Measurements from ENCODE around the gene MYO1E. TPM values are rescaled to one million over a fixed set of nuclear protein-coding genes. Genes with fewer than 3 reads are reported as not detected.
"Not testable (repeated sequence)": the region's sequence is repeated elsewhere in the genome, so short reads cannot be mapped to it uniquely, and the experiment has no call there.

The MYO1E gene
- total and polyA plus RNA-seq, 7 donors = 20.6 to 92.2 (median 32.1) TPM

DNA sequence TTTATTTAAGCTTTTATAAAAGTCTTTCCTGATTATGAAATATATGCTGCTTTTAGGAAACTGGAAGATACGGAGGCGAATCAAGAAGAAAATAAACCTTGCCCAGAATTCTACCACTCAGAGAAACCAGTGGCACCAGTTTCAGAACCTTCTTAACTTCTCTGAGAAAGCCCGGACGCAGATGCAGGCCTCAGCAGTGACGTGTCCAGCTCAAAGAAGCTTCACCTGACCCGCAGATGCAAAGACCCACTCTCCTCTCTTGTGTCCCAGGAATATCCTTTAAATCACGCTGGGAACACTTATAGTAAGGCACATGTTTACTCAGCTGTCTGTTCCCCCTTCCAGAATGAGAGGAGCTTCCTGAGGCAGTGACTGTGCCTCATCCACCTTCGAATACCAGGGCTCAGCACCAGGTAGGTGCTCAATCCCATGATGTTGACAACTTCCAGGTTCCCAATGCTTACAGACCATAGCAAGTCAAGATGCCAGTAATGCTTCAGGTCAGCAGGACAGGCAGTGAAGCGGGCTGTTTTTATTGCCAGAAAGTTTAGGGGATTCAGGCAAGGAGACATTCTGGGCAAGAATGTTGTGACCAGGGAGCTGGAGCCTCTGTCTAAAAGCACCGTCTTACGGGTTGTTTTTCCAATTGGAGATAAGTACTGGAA, 205.9 kb downstream of the MYO1E start:
- Histone ChIP-seq H3K36me3 (peaks cover 0 to 12% (median 4%) of the 10 kb centered on the region in 4 donors), H3K27me3 (no peaks in the 10 kb centered on the region), H3K4me3 (no peak overlapping the region), H3K4me1 (peaks cover 0 to 20% (median 6%) of the 10 kb centered on the region in 4 donors), H3K9me3 (no peaks in the 10 kb centered on the region), H3K27ac (no peak overlapping the region)
- DNase-seq = no peak
- WGBS, 2 donors = 82 to 84% methylated on average over 11 of the region's 11 CpGs
- intact Hi-C loops (cut with DNase I) = no loop called here
- TF ChIP-seq POLR2A (IDR thresholded peaks at IDR 0.05) (no peak), POLR2AphosphoS5 (IDR thresholded peaks at IDR 0.05) (no peak), EP300 (IDR thresholded peaks at IDR 0.05) (no peak)
- TF ChIP-seq, protein P1, sequence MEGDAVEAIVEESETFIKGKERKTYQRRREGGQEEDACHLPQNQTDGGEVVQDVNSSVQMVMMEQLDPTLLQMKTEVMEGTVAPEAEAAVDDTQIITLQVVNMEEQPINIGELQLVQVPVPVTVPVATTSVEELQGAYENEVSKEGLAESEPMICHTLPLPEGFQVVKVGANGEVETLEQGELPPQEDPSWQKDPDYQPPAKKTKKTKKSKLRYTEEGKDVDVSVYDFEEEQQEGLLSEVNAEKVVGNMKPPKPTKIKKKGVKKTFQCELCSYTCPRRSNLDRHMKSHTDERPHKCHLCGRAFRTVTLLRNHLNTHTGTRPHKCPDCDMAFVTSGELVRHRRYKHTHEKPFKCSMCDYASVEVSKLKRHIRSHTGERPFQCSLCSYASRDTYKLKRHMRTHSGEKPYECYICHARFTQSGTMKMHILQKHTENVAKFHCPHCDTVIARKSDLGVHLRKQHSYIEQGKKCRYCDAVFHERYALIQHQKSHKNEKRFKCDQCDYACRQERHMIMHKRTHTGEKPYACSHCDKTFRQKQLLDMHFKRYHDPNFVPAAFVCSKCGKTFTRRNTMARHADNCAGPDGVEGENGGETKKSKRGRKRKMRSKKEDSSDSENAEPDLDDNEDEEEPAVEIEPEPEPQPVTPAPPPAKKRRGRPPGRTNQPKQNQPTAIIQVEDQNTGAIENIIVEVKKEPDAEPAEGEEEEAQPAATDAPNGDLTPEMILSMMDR (IDR thresholded peaks at IDR 0.05) = no peak

DNA sequence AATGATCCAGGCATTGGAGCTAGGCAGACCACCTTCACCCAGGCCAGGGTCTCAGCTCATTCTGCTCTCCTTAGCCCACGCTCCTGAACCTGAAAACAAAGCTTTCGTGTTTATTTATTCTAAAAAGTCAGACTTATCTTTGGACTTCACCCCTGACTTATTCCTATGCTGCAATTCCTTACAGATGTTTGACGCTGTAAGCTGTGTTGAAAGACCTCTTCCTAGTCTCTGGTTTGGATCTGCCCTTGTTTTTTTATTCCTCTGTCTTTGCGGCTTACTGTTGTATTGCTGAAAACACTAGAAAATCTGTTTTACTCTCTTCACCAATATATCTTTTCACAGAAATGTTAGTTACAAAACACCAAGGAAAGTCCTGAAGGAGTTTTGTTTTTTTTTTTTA, 206.5 kb downstream of the MYO1E start:
- DNase-seq = no peak
- Histone ChIP-seq H3K9me3 (no peaks in the 10 kb centered on the region), H3K27ac (no peak overlapping the region), H3K4me3 (no peak overlapping the region), H3K4me1 (peaks cover 0 to 20% (median 6%) of the 10 kb centered on the region in 4 donors), H3K36me3 (peaks cover 0 to 8% (median 2%) of the 10 kb centered on the region in 4 donors), H3K27me3 (no peaks in the 10 kb centered on the region)
- TF ChIP-seq POLR2A (IDR thresholded peaks at IDR 0.05) (no peak), EP300 (IDR thresholded peaks at IDR 0.05) (no peak), POLR2AphosphoS5 (IDR thresholded peaks at IDR 0.05) (no peak)
- TF ChIP-seq, protein P1 (IDR thresholded peaks at IDR 0.05) = no peak
- intact Hi-C loops (cut with DNase I) = no loop called here
- 68 to 69% methylated on average over 4 of the region's 4 CpGs for WGBS, 2 donors

DNA sequence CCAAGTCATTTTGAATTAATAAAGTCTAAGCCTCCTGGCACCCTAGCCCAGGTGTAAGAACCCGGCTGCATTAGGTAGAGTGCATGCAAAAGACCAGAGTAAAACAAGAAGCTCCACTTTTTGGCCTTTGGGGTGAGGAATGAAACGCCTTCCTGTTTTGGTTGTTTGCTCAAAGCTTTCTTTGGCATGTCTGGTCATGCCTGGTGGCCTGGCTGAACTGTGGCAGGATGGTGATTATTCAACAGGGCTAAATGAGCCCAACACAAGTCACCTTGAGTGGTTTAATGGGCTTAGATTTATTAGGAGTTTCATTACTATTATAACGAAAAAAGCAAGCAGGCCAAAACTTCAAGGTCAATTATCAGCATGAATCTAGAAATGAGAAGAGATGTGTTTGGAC, 206.9 kb downstream of the MYO1E start:
- 88 to 89% methylated on average over 3 of the region's 3 CpGs for WGBS, 2 donors
- no peak for DNase-seq
- H3K27ac ChIP-seq = no peak overlapping the region
- peaks cover 0 to 20% (median 6%) of the 10 kb centered on the region in 4 donors for H3K4me1 ChIP-seq
- H3K9me3 ChIP-seq = no peaks in the 10 kb centered on the region
- H3K27me3 ChIP-seq = no peaks in the 10 kb centered on the region
- TF ChIP-seq POLR2AphosphoS5 (IDR thresholded peaks at IDR 0.05) (no peak), POLR2A (IDR thresholded peaks at IDR 0.05) (no peak), EP300 (IDR thresholded peaks at IDR 0.05) (no peak)
- TF ChIP-seq, protein P1 (IDR thresholded peaks at IDR 0.05) = no peak
- H3K36me3 ChIP-seq = peaks cover 0 to 11% (median 3%) of the 10 kb centered on the region in 4 donors
- H3K4me3 ChIP-seq = no peak overlapping the region
- intact Hi-C loops (cut with DNase I) = no loop called here

DNA sequence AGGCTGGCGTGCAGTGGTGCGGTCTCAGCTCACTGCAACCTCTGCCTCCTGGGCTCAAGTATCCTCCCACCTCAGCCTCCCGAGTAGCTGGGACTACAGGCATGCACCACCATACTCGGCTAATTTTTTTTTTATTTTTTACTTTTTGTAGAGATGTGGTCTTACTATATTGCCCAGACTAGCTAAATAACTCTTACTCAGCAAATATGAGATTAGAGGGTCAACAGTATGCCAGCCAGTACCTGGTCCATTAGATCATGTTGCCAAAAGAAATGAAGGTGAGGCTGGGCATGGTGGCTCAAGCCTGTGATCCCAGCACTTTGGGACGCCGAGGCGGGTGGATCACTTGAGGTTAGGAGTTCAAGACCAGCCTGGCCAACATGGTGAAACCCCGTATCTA, 210.6 kb downstream of the MYO1E start:
- DNase-seq; H3K4me3 ChIP-seq; H3K9me3 ChIP-seq; H3K4me1 ChIP-seq; H3K27ac ChIP-seq; intact Hi-C loops (cut with DNase I); H3K27me3 ChIP-seq: not testable (repeated sequence)
- H3K36me3 ChIP-seq = peaks cover 0 to 46% (median 27%) of the 10 kb centered on the region in 4 donors
- WGBS, 2 donors = 95 to 98% methylated on average over 8 of the region's 8 CpGs

DNA sequence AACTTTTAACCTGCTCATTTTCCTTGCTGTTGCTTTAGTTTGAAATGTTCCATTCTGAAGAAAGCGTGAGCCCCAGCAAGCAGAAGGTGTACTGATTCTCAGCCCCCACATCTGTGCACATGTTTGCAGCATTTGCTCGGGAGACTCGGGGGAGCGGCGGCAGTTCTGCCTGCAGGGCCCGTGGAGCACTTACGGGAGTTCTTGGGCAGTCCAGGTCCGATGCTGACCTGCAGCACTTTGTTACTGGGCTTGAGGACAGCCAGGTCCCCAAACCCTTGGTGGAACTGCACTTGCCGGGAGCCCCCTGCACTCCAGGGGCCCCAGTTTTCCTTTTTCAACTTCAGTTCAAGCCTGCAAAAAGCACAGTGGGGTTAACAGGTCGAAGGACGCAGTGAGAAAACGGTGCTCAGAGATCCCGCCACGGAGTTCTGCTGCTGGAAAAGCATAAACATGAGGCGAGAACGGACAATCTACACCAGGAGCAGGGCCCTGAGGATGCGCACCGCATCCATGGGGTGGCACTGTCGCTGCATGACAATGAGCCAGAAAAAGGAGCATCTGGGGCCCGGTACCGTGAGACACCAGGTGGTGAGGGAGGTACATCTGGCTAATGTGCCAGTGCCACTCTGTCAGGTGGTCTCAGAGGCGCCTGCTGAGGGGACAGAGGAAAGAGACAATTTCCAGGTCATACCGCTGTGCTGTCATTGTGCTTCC, 211.6 kb downstream of the MYO1E start:
- no peaks in the 10 kb centered on the region for H3K9me3 ChIP-seq
- H3K36me3 ChIP-seq = peaks cover 0 to 56% (median 27%) of the 10 kb centered on the region in 4 donors
- no peak for DNase-seq
- 90 to 92% methylated on average over 23 of the region's 23 CpGs for WGBS, 2 donors
- no peaks in the 10 kb centered on the region for H3K4me1 ChIP-seq
- TF ChIP-seq POLR2A (IDR thresholded peaks at IDR 0.05) (no peak), EP300 (IDR thresholded peaks at IDR 0.05) (no peak), POLR2AphosphoS5 (IDR thresholded peaks at IDR 0.05) (no peak)
- TF ChIP-seq, protein P1 (IDR thresholded peaks at IDR 0.05) = no peak
- intact Hi-C loops (cut with DNase I) = no loop called here
- no peak overlapping the region for H3K27ac ChIP-seq
- no peaks in the 10 kb centered on the region for H3K27me3 ChIP-seq
- H3K4me3 ChIP-seq = no peak overlapping the region

All from sigmoid colon (tissue), 7 donors.